ENCODE data around the gene SPEF2.

- TF ChIP-seq, protein P1, sequence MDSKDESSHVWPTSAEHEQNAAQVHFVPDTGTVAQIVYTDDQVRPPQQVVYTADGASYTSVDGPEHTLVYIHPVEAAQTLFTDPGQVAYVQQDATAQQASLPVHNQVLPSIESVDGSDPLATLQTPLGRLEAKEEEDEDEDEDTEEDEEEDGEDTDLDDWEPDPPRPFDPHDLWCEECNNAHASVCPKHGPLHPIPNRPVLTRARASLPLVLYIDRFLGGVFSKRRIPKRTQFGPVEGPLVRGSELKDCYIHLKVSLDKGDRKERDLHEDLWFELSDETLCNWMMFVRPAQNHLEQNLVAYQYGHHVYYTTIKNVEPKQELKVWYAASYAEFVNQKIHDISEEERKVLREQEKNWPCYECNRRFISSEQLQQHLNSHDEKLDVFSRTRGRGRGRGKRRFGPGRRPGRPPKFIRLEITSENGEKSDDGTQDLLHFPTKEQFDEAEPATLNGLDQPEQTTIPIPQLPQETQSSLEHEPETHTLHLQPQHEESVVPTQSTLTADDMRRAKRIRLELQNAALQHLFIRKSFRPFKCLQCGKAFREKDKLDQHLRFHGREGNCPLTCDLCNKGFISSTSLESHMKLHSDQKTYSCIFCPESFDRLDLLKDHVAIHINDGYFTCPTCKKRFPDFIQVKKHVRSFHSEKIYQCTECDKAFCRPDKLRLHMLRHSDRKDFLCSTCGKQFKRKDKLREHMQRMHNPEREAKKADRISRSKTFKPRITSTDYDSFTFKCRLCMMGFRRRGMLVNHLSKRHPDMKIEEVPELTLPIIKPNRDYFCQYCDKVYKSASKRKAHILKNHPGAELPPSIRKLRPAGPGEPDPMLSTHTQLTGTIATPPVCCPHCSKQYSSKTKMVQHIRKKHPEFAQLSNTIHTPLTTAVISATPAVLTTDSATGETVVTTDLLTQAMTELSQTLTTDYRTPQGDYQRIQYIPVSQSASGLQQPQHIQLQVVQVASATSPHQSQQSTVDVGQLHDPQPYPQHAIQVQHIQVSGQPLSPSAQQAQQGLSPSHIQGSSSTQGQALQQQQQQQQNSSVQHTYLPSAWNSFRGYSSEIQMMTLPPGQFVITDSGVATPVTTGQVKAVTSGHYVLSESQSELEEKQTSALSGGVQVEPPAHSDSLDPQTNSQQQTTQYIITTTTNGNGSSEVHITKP (tag by site-specific recombination; IDR thresholded peaks at IDR 0.05) = no peak
- TF ChIP-seq, protein P2, sequence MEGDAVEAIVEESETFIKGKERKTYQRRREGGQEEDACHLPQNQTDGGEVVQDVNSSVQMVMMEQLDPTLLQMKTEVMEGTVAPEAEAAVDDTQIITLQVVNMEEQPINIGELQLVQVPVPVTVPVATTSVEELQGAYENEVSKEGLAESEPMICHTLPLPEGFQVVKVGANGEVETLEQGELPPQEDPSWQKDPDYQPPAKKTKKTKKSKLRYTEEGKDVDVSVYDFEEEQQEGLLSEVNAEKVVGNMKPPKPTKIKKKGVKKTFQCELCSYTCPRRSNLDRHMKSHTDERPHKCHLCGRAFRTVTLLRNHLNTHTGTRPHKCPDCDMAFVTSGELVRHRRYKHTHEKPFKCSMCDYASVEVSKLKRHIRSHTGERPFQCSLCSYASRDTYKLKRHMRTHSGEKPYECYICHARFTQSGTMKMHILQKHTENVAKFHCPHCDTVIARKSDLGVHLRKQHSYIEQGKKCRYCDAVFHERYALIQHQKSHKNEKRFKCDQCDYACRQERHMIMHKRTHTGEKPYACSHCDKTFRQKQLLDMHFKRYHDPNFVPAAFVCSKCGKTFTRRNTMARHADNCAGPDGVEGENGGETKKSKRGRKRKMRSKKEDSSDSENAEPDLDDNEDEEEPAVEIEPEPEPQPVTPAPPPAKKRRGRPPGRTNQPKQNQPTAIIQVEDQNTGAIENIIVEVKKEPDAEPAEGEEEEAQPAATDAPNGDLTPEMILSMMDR (tag by site-specific recombination; IDR thresholded peaks at IDR 0.05) = no peak
- TF ChIP-seq ZNF792 (tag by site-specific recombination; IDR thresholded peaks at IDR 0.05) (no peak), ZNF777 (tag by site-specific recombination; IDR thresholded peaks at IDR 0.05; ENCODE audit: borderline replicate concordance) (no peak), ZNF138 (tag by site-specific recombination; IDR thresholded peaks at IDR 0.05; ENCODE audit: borderline replicate concordance) (no peak), ZNF629 (tag by site-specific recombination; IDR thresholded peaks at IDR 0.05) (no peak), ZNF2 (tag by site-specific recombination; IDR thresholded peaks at IDR 0.05) (no peak), ZNF292 (tag by site-specific recombination; IDR thresholded peaks at IDR 0.05; ENCODE audit: borderline replicate concordance, low read depth) (no peak), KLF8 (tag by site-specific recombination; IDR thresholded peaks at IDR 0.05) (no peak)
- TF ChIP-seq, protein P3, sequence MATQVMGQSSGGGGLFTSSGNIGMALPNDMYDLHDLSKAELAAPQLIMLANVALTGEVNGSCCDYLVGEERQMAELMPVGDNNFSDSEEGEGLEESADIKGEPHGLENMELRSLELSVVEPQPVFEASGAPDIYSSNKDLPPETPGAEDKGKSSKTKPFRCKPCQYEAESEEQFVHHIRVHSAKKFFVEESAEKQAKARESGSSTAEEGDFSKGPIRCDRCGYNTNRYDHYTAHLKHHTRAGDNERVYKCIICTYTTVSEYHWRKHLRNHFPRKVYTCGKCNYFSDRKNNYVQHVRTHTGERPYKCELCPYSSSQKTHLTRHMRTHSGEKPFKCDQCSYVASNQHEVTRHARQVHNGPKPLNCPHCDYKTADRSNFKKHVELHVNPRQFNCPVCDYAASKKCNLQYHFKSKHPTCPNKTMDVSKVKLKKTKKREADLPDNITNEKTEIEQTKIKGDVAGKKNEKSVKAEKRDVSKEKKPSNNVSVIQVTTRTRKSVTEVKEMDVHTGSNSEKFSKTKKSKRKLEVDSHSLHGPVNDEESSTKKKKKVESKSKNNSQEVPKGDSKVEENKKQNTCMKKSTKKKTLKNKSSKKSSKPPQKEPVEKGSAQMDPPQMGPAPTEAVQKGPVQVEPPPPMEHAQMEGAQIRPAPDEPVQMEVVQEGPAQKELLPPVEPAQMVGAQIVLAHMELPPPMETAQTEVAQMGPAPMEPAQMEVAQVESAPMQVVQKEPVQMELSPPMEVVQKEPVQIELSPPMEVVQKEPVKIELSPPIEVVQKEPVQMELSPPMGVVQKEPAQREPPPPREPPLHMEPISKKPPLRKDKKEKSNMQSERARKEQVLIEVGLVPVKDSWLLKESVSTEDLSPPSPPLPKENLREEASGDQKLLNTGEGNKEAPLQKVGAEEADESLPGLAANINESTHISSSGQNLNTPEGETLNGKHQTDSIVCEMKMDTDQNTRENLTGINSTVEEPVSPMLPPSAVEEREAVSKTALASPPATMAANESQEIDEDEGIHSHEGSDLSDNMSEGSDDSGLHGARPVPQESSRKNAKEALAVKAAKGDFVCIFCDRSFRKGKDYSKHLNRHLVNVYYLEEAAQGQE (tag by site-specific recombination; IDR thresholded peaks at IDR 0.05) = no peak
- TF ChIP-seq, protein P4, sequence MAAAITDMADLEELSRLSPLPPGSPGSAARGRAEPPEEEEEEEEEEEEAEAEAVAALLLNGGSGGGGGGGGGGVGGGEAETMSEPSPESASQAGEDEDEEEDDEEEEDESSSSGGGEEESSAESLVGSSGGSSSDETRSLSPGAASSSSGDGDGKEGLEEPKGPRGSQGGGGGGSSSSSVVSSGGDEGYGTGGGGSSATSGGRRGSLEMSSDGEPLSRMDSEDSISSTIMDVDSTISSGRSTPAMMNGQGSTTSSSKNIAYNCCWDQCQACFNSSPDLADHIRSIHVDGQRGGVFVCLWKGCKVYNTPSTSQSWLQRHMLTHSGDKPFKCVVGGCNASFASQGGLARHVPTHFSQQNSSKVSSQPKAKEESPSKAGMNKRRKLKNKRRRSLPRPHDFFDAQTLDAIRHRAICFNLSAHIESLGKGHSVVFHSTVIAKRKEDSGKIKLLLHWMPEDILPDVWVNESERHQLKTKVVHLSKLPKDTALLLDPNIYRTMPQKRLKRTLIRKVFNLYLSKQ (tag by site-specific recombination; IDR thresholded peaks at IDR 0.05; ENCODE audit: borderline replicate concordance) = no peak
These were observed 51.1 kb downstream of the SPEF2 start for GRCh38 chr5:35668794-35669193.

Data from HEK293 (cell line).